Fibroblast of lung (primary cell): Measurements from ENCODE around the gene RNF10. TPM values are rescaled to one million over a fixed set of nuclear protein-coding genes. Genes with fewer than 3 reads are reported as not detected.
A peak's percentile ranks its signal among the peaks of the same experiment; 100 is the strongest.

Experiments
- DNase-seq, 2 donors: peaks; one replicate each; pipeline versions ENCODE4 v3.0.0 to v3.0.0-alpha.2; 2010; ENCODE audit warnings: low read depth in 2 of 2
- H2AFZ ChIP-seq: 2 replicates; pipeline ENCODE4 v1.5.1; 2012; ENCODE audit warnings: low read length, control low read depth, inconsistent platforms
- H3K27ac ChIP-seq: 2 replicates; pipeline ENCODE4 v1.5.1; 2011; ENCODE audit warnings: low read length, control low read depth; ENCODE audit not compliant: insufficient read depth
- H3K27me3 ChIP-seq: 2 replicates; pipeline ENCODE4 v1.5.1; 2011; ENCODE audit warnings: mild to moderate bottlenecking, low read length; ENCODE audit not compliant: control insufficient read depth, insufficient read depth
- H3K36me3 ChIP-seq: 2 replicates; pipeline ENCODE4 v1.5.1; 2011; ENCODE audit warnings: low read length; ENCODE audit not compliant: control insufficient read depth, insufficient read depth
- H3K4me1 ChIP-seq: 2 replicates; pipeline ENCODE4 v1.5.1; 2011; ENCODE audit warnings: low read length; ENCODE audit not compliant: control insufficient read depth, insufficient read depth; ENCODE audit errors: extremely low read depth
- H3K4me2 ChIP-seq: 2 replicates; pipeline ENCODE4 v1.5.1; 2011; ENCODE audit warnings: low read length, control low read depth; ENCODE audit not compliant: insufficient read depth; ENCODE audit errors: extremely low read depth
- H3K4me3 ChIP-seq, 4 experiments: fragments of 200-600 bp in 1 of 4; sonication (generic) in 1 of 4; replicated peaks in 1 of 4; 2 replicates each; pipeline ENCODE4 v1.5.1; 2011 to 2016; ENCODE audit warnings: low read length in 4 of 4, low read depth in 3 of 4, mild to moderate bottlenecking in 3 of 4, control low read depth in 2 of 4, inconsistent platforms in 1 of 4, mixed read lengths in 1 of 4; ENCODE audit not compliant: insufficient read depth in 1 of 4; ENCODE audit errors: control extremely low read depth in 1 of 4
- H3K79me2 ChIP-seq: 2 replicates; pipeline ENCODE4 v1.5.1; 2012; ENCODE audit warnings: mild to moderate bottlenecking, low read length, inconsistent platforms; ENCODE audit not compliant: control insufficient read depth, insufficient read depth
- H3K9ac ChIP-seq: 2 replicates; pipeline ENCODE4 v1.5.1; 2011; ENCODE audit warnings: mild to moderate bottlenecking, low read length, control low read depth; ENCODE audit not compliant: insufficient read depth
- H3K9me3 ChIP-seq: 2 replicates; pipeline ENCODE4 v1.5.1; 2012; ENCODE audit warnings: low read depth, low read length; ENCODE audit not compliant: control insufficient read depth, insufficient read depth
- H4K20me1 ChIP-seq: 2 replicates; pipeline ENCODE4 v1.5.1; 2011; ENCODE audit warnings: low read length; ENCODE audit not compliant: control insufficient read depth, insufficient read depth; ENCODE audit errors: extremely low read depth
- CTCF ChIP-seq, 2 donors: IDR thresholded peaks in 1 of 2; conservative IDR thresholded peaks in 1 of 2; 1 replicate in 1 of 2; 2 replicates in 1 of 2; pipeline ENCODE4 v1.5.1; 2011 to 2012; ENCODE audit warnings: low read length in 2 of 2, control low read depth in 1 of 2, inconsistent platforms in 1 of 2, low read depth in 1 of 2, mild to moderate bottlenecking in 1 of 2
- EZH2 ChIP-seq: IDR thresholded peaks from 2 replicates; pipeline ENCODE4 v1.5.1; 2012; ENCODE audit warnings: low read length, control low read depth, mild to moderate bottlenecking; ENCODE audit errors: missing control alignments
- polyA plus RNA-seq, 2 donors: library from polyadenylated mRNA; depleted of rRNA in 1 of 2; stranded (reverse) in 1 of 2; unstranded in 1 of 2; fragments of >200 nt; gene quantifications; 2 replicates each; pipeline ENCODE4 v1.2.1, GENCODE V29; 2011 to 2012; ENCODE audit warnings: missing spikeins in 1 of 2
- total RNA-seq: library from RNA; depleted of rRNA; stranded (reverse); fragments of >200 nt; gene quantifications from 2 replicates; pipeline ENCODE4 v1.2.1, GENCODE V29; 2014

The RNF10 gene
- total and polyA plus RNA-seq, 2 donors (not counting 1 experiment from before 2014, with no cell fraction given): 174 to 184 TPM

- TF ChIP-seq CTCF (conservative IDR thresholded peaks at IDR 0.05 in 1 of 2, IDR thresholded peaks at IDR 0.05 in 1 of 2; ENCODE audit: low read depth in 1 of 2, low read length in 2 of 2) (no peak), EZH2 (no peak)
- Histone ChIP-seq H2AFZ (no peak overlapping the region), H3K79me2 (peaks cover 33% of the 10 kb centered on the region), H3K36me3 (peaks cover 11% of the 10 kb centered on the region), H3K9me3 (no peaks in the 10 kb centered on the region), H3K4me1 (peaks cover 6% of the 10 kb centered on the region), H4K20me1 (peaks cover 7% of the 10 kb centered on the region), H3K27ac (peak overlapping the region; percentile 66), H3K4me2 (peak overlapping the region; percentile 97), H3K27me3 (no peaks in the 10 kb centered on the region), H3K9ac (peak overlapping the region; percentile 65), H3K4me3 (peak overlapping the region; percentile 81 to 98 (median 96))
- DNase-seq: peak; percentile 57 to 61
Observed at GRCh38 chr12:120496413-120497340, 37.5 kb upstream of the RNF10 start.

- Histone ChIP-seq H3K36me3 (peaks cover 11% of the 10 kb centered on the region), H3K27ac (no peak overlapping the region), H3K79me2 (peaks cover 33% of the 10 kb centered on the region), H4K20me1 (peaks cover 7% of the 10 kb centered on the region), H3K4me3 (peak overlapping the region; percentile 81 to 98 (median 96)), H3K27me3 (no peaks in the 10 kb centered on the region), H3K9me3 (no peaks in the 10 kb centered on the region), H3K4me2 (peak overlapping the region; percentile 97), H3K4me1 (peaks cover 6% of the 10 kb centered on the region), H3K9ac (peak overlapping the region; percentile 24), H2AFZ (no peak overlapping the region)
- peak; percentile 20 to 45 for DNase-seq
- peak in 1 of 2 donors; percentile 4 for TF ChIP-seq CTCF (conservative IDR thresholded peaks at IDR 0.05 in 1 of 2, IDR thresholded peaks at IDR 0.05 in 1 of 2; ENCODE audit: low read depth in 1 of 2, low read length in 2 of 2)
- TF ChIP-seq EZH2: no peak
Observed at GRCh38 chr12:120497524-120498150, 36.5 kb upstream of the RNF10 start.

GRCh38 chr12:120498870-120499515 is 35.2 kb upstream of the RNF10 start:
- Histone ChIP-seq H4K20me1 (peaks cover 7% of the 10 kb centered on the region), H3K9ac (no peak overlapping the region), H3K4me3 (peak overlapping the region in 1 of 4 experiments; percentile 98), H3K9me3 (no peaks in the 10 kb centered on the region), H3K4me2 (peak overlapping the region; percentile 51), H3K27ac (no peak overlapping the region), H2AFZ (no peak overlapping the region), H3K79me2 (peaks cover 33% of the 10 kb centered on the region), H3K36me3 (peaks cover 13% of the 10 kb centered on the region), H3K27me3 (no peaks in the 10 kb centered on the region), H3K4me1 (peaks cover 6% of the 10 kb centered on the region)
- TF ChIP-seq EZH2: no peak
- no peak for DNase-seq
